Liver (tissue), 9 donors: ENCODE data around the gene AMBRA1. TPM values are rescaled to one million over a fixed set of nuclear protein-coding genes. Genes with fewer than 3 reads are reported as not detected.

ENCODE experiments used
- DNase-seq: peaks from one replicate; pipeline ENCODE4 v3.0.0-alpha.2; 2017; ENCODE audit warnings: low spot score
- H3K27ac ChIP-seq, 2 donors: one replicate each; pipeline ENCODE4 v1.7.0; 2013; ENCODE audit warnings: inconsistent platforms in 2 of 2, low read length in 2 of 2, control low read depth in 1 of 2, low read depth in 1 of 2, mild to moderate bottlenecking in 1 of 2
- H3K27me3 ChIP-seq, 4 donors: one replicate each; pipeline versions ENCODE4 v1.6.1 to v1.7.0; 2013; ENCODE audit warnings: low read length in 3 of 4, inconsistent platforms in 1 of 4, mild to moderate bottlenecking in 1 of 4, moderate library complexity in 1 of 4; ENCODE audit not compliant: control insufficient read depth in 4 of 4, insufficient read depth in 4 of 4
- H3K36me3 ChIP-seq, 4 donors: one replicate each; pipeline versions ENCODE4 v1.6.1 to v1.7.0; 2013; ENCODE audit warnings: low read length in 3 of 4, mild to moderate bottlenecking in 3 of 4, low read depth in 1 of 4, moderate library complexity in 1 of 4; ENCODE audit not compliant: control insufficient read depth in 4 of 4, insufficient read depth in 3 of 4
- H3K4me1 ChIP-seq, 4 donors: one replicate each; pipeline versions ENCODE4 v1.6.1 to v1.7.0; 2013; ENCODE audit warnings: low read length in 3 of 4, mild to moderate bottlenecking in 3 of 4, moderate library complexity in 1 of 4; ENCODE audit not compliant: control insufficient read depth in 4 of 4, insufficient read depth in 4 of 4
- H3K4me3 ChIP-seq, 3 donors: one replicate each; pipeline versions ENCODE4 v1.6.1 to v1.7.0; 2013; ENCODE audit warnings: low read length in 3 of 3, control low read depth in 1 of 3, low read depth in 1 of 3, mild to moderate bottlenecking in 1 of 3
- H3K9ac ChIP-seq, 2 donors: one replicate each; pipeline ENCODE4 v1.7.0; 2013; ENCODE audit warnings: low read length in 2 of 2, mild to moderate bottlenecking in 2 of 2, moderate library complexity in 2 of 2, control low read depth in 1 of 2, low read depth in 1 of 2
- H3K9me3 ChIP-seq, 4 donors: one replicate each; pipeline versions ENCODE4 v1.6.1 to v1.7.0; 2013; ENCODE audit warnings: low read length in 3 of 4; ENCODE audit not compliant: control insufficient read depth in 4 of 4
- EGR1 ChIP-seq, 2 donors: IDR thresholded peaks; 2 replicates each; pipeline ENCODE4 v1.6.1; 2016 to 2018; ENCODE audit warnings: antibody characterized with exemption in 2 of 2, low read depth in 2 of 2
- FOXA1 ChIP-seq: IDR thresholded peaks from 2 replicates; pipeline ENCODE4 v1.6.1; 2016; ENCODE audit warnings: antibody characterized with exemption
- FOXA2 ChIP-seq: IDR thresholded peaks from 2 replicates; pipeline ENCODE4 v1.6.1; 2016; ENCODE audit warnings: antibody characterized with exemption
- GABPA ChIP-seq, 2 donors: IDR thresholded peaks in 1 of 2; conservative IDR thresholded peaks in 1 of 2; 2 replicates each; pipeline ENCODE4 v1.6.1; 2016; ENCODE audit warnings: antibody characterized with exemption in 2 of 2, mild to moderate bottlenecking in 1 of 2, moderate library complexity in 1 of 2
- HNF4A ChIP-seq, 2 donors: conservative IDR thresholded peaks; 2 replicates each; pipeline ENCODE4 v1.6.1; 2016; ENCODE audit warnings: antibody characterized with exemption in 2 of 2, mild to moderate bottlenecking in 2 of 2
- HNF4G ChIP-seq: IDR thresholded peaks from 2 replicates; pipeline ENCODE4 v1.6.1; 2016; ENCODE audit warnings: antibody characterized with exemption
- JUND ChIP-seq, 2 donors: IDR thresholded peaks; 2 replicates each; pipeline ENCODE4 v1.6.1; 2016; ENCODE audit warnings: antibody characterized with exemption in 2 of 2
- NR2F2 ChIP-seq: IDR thresholded peaks from 2 replicates; pipeline ENCODE4 v1.6.1; 2016; ENCODE audit warnings: antibody characterized with exemption
- RAD21 ChIP-seq, 2 donors: IDR thresholded peaks; 2 replicates each; pipeline ENCODE4 v1.6.1; 2016; ENCODE audit warnings: antibody characterized with exemption in 2 of 2, mild to moderate bottlenecking in 2 of 2
- REST ChIP-seq: IDR thresholded peaks from 2 replicates; pipeline ENCODE4 v1.6.1; 2016; ENCODE audit warnings: antibody characterized with exemption, mild to moderate bottlenecking
- RXRA ChIP-seq, 2 donors: IDR thresholded peaks; 2 replicates each; pipeline ENCODE4 v1.6.1; 2017 to 2018; ENCODE audit warnings: antibody characterized with exemption in 2 of 2, mild to moderate bottlenecking in 1 of 2
- SP1 ChIP-seq: IDR thresholded peaks from 2 replicates; pipeline ENCODE4 v1.6.1; 2018; ENCODE audit warnings: antibody characterized with exemption, mild to moderate bottlenecking
- TAF1 ChIP-seq: conservative IDR thresholded peaks from 2 replicates; pipeline ENCODE4 v1.6.1; 2016; ENCODE audit warnings: antibody characterized with exemption, mild to moderate bottlenecking
- YY1 ChIP-seq: IDR thresholded peaks from 2 replicates; pipeline ENCODE4 v1.6.1; 2016; ENCODE audit warnings: antibody characterized with exemption, mild to moderate bottlenecking
- ZBTB33 ChIP-seq: IDR thresholded peaks from 2 replicates; pipeline ENCODE4 v1.6.1; 2016; ENCODE audit warnings: antibody characterized with exemption
- WGBS: extraction: QIAGEN DNeasy Blood & Tissue Kit; methylation state at CpG from one replicate; pipeline ENCODE4 v1.1.7; 2013; 5-methylcytosine and 5-hydroxymethylcytosine counted together
- polyA plus RNA-seq, 2 donors: library from polyadenylated mRNA; stranded (reverse) in 1 of 2; unstranded in 1 of 2; fragments of 200-250 nt in 1 of 2; fragments of >200 nt in 1 of 2; fragmentation: Nextera tagmentation in 1 of 2; extraction: Ambion mirVana in 1 of 2; gene quantifications; one replicate each; pipeline versions ENCODE4 v1.2.1 to v1.2.3, GENCODE V29; 2013 to 2015
- total RNA-seq, 2 donors: library from RNA; depleted of rRNA; stranded (reverse); fragments of >200 nt; gene quantifications; one replicate each; pipeline ENCODE4 v1.2.3, GENCODE V29; 2014
- TF ChIP-seq, protein P1 (sequence below): fragments of 150-350 bp; IDR thresholded peaks from 2 replicates; pipeline ENCODE4 v1.5.1; 2017; ENCODE audit warnings: improper control_type of control experiment, low read depth, low read length; ENCODE audit not compliant: missing input control
- TF ChIP-seq, protein P2 (sequence below): IDR thresholded peaks from 2 replicates; pipeline ENCODE4 v1.6.1; 2016; ENCODE audit warnings: antibody characterized with exemption
- TF ChIP-seq, protein P3 (sequence below): IDR thresholded peaks from 2 replicates; pipeline ENCODE4 v1.6.1; 2016; ENCODE audit warnings: antibody characterized with exemption
- donor health status: healthy.
- donor health status: healthy.
- donor health status: healthy.
- donor health status: healthy.
- donor health status: healthy.

The AMBRA1 gene
- total and polyA plus RNA-seq, 4 donors, result 3.7 to 25.7 (median 15.1) TPM

- TF ChIP-seq RAD21 (IDR thresholded peaks at IDR 0.05), result peak in 1 of 2 donors; percentile 14
- TF ChIP-seq HNF4G, result no peak
- no peak for TF ChIP-seq NR2F2
- no peak for TF ChIP-seq GABPA (IDR thresholded peaks at IDR 0.05 in 1 of 2, conservative IDR thresholded peaks at IDR 0.05 in 1 of 2)
- no peak overlapping the region for H3K27ac ChIP-seq
- H3K27me3 ChIP-seq, result no peaks in the 10 kb centered on the region
- 74% methylated on average over 4 of the region's 4 CpGs for WGBS
- no peaks in the 10 kb centered on the region for H3K9me3 ChIP-seq
- no peak for DNase-seq
- no peak overlapping the region for H3K4me3 ChIP-seq
- peaks cover 2 to 10% (median 5%) of the 10 kb centered on the region in 4 donors for H3K36me3 ChIP-seq
- H3K9ac ChIP-seq, result no peak overlapping the region
- no peaks in the 10 kb centered on the region for H3K4me1 ChIP-seq
These were observed 147.7 kb downstream of the AMBRA1 start for GRCh38 chr11:46445920-46446771.

- Histone ChIP-seq H3K9me3 (no peaks in the 10 kb centered on the region), H3K27me3 (no peaks in the 10 kb centered on the region), H3K4me3 (no peak overlapping the region), H3K4me1 (no peaks in the 10 kb centered on the region), H3K36me3 (peaks cover 2 to 10% (median 5%) of the 10 kb centered on the region in 4 donors), H3K9ac (no peak overlapping the region), H3K27ac (no peak overlapping the region)
- DNase-seq, result no peak
- WGBS, result 83% methylated on average over 4 of the region's 4 CpGs
- TF ChIP-seq GABPA (IDR thresholded peaks at IDR 0.05 in 1 of 2, conservative IDR thresholded peaks at IDR 0.05 in 1 of 2), result no peak
- TF ChIP-seq, protein P1, sequence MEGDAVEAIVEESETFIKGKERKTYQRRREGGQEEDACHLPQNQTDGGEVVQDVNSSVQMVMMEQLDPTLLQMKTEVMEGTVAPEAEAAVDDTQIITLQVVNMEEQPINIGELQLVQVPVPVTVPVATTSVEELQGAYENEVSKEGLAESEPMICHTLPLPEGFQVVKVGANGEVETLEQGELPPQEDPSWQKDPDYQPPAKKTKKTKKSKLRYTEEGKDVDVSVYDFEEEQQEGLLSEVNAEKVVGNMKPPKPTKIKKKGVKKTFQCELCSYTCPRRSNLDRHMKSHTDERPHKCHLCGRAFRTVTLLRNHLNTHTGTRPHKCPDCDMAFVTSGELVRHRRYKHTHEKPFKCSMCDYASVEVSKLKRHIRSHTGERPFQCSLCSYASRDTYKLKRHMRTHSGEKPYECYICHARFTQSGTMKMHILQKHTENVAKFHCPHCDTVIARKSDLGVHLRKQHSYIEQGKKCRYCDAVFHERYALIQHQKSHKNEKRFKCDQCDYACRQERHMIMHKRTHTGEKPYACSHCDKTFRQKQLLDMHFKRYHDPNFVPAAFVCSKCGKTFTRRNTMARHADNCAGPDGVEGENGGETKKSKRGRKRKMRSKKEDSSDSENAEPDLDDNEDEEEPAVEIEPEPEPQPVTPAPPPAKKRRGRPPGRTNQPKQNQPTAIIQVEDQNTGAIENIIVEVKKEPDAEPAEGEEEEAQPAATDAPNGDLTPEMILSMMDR, result no peak
- no peak for TF ChIP-seq FOXA1
- TF ChIP-seq, protein P2, sequence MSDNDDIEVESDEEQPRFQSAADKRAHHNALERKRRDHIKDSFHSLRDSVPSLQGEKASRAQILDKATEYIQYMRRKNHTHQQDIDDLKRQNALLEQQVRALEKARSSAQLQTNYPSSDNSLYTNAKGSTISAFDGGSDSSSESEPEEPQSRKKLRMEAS, result no peak
- TF ChIP-seq HNF4G, result no peak
- TF ChIP-seq YY1, result no peak
- TF ChIP-seq SP1, result no peak
- TF ChIP-seq EGR1 (IDR thresholded peaks at IDR 0.05; ENCODE audit: low read depth in 2 of 2), result no peak
- TF ChIP-seq NR2F2, result no peak
- no peak for TF ChIP-seq JUND (IDR thresholded peaks at IDR 0.05)
- no peak for TF ChIP-seq REST
- no peak for TF ChIP-seq RAD21 (IDR thresholded peaks at IDR 0.05)
- no peak for TF ChIP-seq RXRA (IDR thresholded peaks at IDR 0.05)
- TF ChIP-seq TAF1, result no peak
- no peak for TF ChIP-seq HNF4A (conservative IDR thresholded peaks at IDR 0.05)
- TF ChIP-seq, protein P3, sequence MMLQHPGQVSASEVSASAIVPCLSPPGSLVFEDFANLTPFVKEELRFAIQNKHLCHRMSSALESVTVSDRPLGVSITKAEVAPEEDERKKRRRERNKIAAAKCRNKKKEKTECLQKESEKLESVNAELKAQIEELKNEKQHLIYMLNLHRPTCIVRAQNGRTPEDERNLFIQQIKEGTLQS, result no peak
- TF ChIP-seq FOXA2, result no peak
- no peak for TF ChIP-seq ZBTB33
These were observed 148.5 kb downstream of the AMBRA1 start for GRCh38 chr11:46445192-46445919.
